ENCODE measurements around the gene CXCL8.

Gene CXCL8

GRCh38 chr4:73734530-73735001 lies 5.8 kb upstream of the CXCL8 start:
- Histone ChIP-seq H3K27ac (ENCODE audit: low read length) (no peak overlapping the region), H3K27me3 (ENCODE audit: low read depth, low read length) (no peaks in the 10 kb centered on the region), H3K36me3 (replicated peaks; ENCODE audit: low read depth, low read length) (no peaks in the 10 kb centered on the region), H4K20me1 (ENCODE audit: insufficient read depth, low read length) (no peaks in the 10 kb centered on the region), H3K4me2 (ENCODE audit: low read length) (peak overlapping the region; percentile 3; the same call in 1 of the 2 replicates), H3K9me3 (ENCODE audit: insufficient read depth, low read length) (no peaks in the 10 kb centered on the region), H3K4me3 (ENCODE audit: low read length) (no peak overlapping the region), H3K4me1 (ENCODE audit: low read length) (peaks cover 25% of the 10 kb centered on the region), H3K79me2 (ENCODE audit: low read length) (no peaks in the 10 kb centered on the region), H2AFZ (ENCODE audit: low read depth, low read length) (no peak overlapping the region), H3K9ac (ENCODE audit: low read length) (no peak overlapping the region)
- TF ChIP-seq EZH2phosphoT487 (IDR thresholded peaks at IDR 0.05; ENCODE audit: low read depth): no peak
- no peak for TF ChIP-seq CTCF (IDR thresholded peaks at IDR 0.05; ENCODE audit: low read depth, low read length)

- Histone ChIP-seq H2AFZ (ENCODE audit: low read depth, low read length) (no peak overlapping the region), H3K27me3 (ENCODE audit: low read depth, low read length) (no peaks in the 10 kb centered on the region), H3K9ac (ENCODE audit: low read length) (no peak overlapping the region), H3K4me1 (ENCODE audit: low read length) (peaks cover 25% of the 10 kb centered on the region), H3K79me2 (ENCODE audit: low read length) (no peaks in the 10 kb centered on the region), H3K27ac (ENCODE audit: low read length) (no peak overlapping the region), H3K36me3 (replicated peaks; ENCODE audit: low read depth, low read length) (no peaks in the 10 kb centered on the region), H3K9me3 (ENCODE audit: insufficient read depth, low read length) (no peaks in the 10 kb centered on the region), H3K4me3 (ENCODE audit: low read length) (no peak overlapping the region), H4K20me1 (ENCODE audit: insufficient read depth, low read length) (no peaks in the 10 kb centered on the region), H3K4me2 (ENCODE audit: low read length) (peak overlapping the region; percentile 5; the same call in 1 of the 2 replicates)
- TF ChIP-seq EZH2phosphoT487 (IDR thresholded peaks at IDR 0.05; ENCODE audit: low read depth) (no peak), CTCF (IDR thresholded peaks at IDR 0.05; ENCODE audit: low read depth, low read length) (no peak)
These were observed 5.1 kb upstream of the CXCL8 start for GRCh38 chr4:73735231-73735630.

GRCh38 chr4:73741031-73741749 lies 821 bp downstream of the CXCL8 start:
- no peak overlapping the region for H3K4me2 ChIP-seq (ENCODE audit: low read length)
- H4K20me1 ChIP-seq (ENCODE audit: insufficient read depth, low read length): no peaks in the 10 kb centered on the region
- no peaks in the 10 kb centered on the region for H3K36me3 ChIP-seq (replicated peaks; ENCODE audit: low read depth, low read length)

More at GRCh38 chr4:73741031-73741749, 821 bp downstream of the CXCL8 start:
- Histone ChIP-seq H3K79me2 (ENCODE audit: low read length) (no peaks in the 10 kb centered on the region), H3K9me3 (ENCODE audit: insufficient read depth, low read length) (no peaks in the 10 kb centered on the region), H3K9ac (ENCODE audit: low read length) (no peak overlapping the region), H3K4me1 (ENCODE audit: low read length) (no peaks in the 10 kb centered on the region), H3K4me3 (ENCODE audit: low read length) (no peak overlapping the region), H3K27ac (ENCODE audit: low read length) (no peak overlapping the region), H3K27me3 (ENCODE audit: low read depth, low read length) (no peaks in the 10 kb centered on the region), H2AFZ (ENCODE audit: low read depth, low read length) (no peak overlapping the region)
- TF ChIP-seq EZH2phosphoT487 (IDR thresholded peaks at IDR 0.05; ENCODE audit: low read depth) (no peak), CTCF (IDR thresholded peaks at IDR 0.05; ENCODE audit: low read depth, low read length) (no peak)

Data from OCI-LY3 (cell line).